GM19025 (cell line): Measurements from ENCODE around the gene HDDC3.

Experiments used
- ATAC-seq: cut with Tn5 transposase; IDR thresholded peaks from one replicate; pipeline ENCODE4 v1.9.1; 2021; ENCODE audit warnings: mild to moderate bottlenecking, low read depth, moderate library complexity; ENCODE audit not compliant: unreplicated experiment

The HDDC3 gene

GRCh38 chr15:90881181-90881977 lies 51.0 kb downstream of the HDDC3 start:
- no peak for ATAC-seq

DNA sequence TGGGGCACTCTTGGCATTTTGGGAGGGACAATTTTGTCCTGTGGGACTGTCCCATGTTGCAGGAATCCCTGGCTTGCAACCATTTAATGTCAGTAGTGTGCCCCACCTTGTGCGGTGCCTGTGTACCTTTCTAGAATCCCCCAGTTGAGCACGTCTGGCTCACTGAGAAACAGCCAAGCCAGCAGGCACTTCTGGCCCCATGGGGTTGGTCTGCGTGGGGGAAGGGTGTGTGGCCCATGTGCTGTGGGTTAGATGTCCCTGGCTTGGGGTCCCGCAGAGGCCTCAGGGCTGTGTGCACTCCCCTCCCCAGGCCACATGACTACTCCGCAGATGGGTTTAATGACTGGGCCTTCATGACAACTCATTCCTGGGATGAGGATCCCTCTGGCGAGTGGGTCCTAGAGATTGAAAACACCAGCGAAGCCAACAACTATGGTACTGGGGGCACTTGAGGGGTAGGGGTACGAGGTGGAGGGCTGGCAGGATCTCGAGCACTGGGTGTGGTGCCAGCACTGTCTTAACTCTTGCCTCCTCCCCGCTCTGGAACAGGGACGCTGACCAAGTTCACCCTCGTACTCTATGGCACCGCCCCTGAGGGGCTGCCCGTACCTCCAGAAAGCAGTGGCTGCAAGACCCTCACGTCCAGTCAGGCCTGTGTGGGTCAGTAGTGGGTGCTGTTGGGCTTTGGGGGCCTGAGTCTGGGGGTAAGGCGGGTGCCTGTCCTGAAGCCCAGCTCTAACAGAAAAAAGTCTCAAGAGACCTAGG lies 51.8 kb downstream of the HDDC3 start:
- no peak for ATAC-seq
